NB4 (cell line): Measurements from ENCODE around the gene DGCR2.

Experiments used
- CTCF ChIP-seq: IDR thresholded peaks from one replicate; pipeline ENCODE4 v1.5.1; 2012; ENCODE audit warnings: low read depth, low read length
- MYC ChIP-seq: IDR thresholded peaks from 2 replicates; pipeline ENCODE4 v1.6.1; 2011; ENCODE audit warnings: low read depth, low read length
- POLR2A ChIP-seq: IDR thresholded peaks from 2 replicates; pipeline ENCODE4 v1.6.1; 2011; ENCODE audit warnings: mild to moderate bottlenecking; ENCODE audit not compliant: insufficient read length; ENCODE audit errors: extremely low read depth
- TF ChIP-seq, protein P1 (sequence below): IDR thresholded peaks from 2 replicates; pipeline ENCODE4 v1.6.1; 2011; ENCODE audit warnings: low read depth, low read length

DNA sequence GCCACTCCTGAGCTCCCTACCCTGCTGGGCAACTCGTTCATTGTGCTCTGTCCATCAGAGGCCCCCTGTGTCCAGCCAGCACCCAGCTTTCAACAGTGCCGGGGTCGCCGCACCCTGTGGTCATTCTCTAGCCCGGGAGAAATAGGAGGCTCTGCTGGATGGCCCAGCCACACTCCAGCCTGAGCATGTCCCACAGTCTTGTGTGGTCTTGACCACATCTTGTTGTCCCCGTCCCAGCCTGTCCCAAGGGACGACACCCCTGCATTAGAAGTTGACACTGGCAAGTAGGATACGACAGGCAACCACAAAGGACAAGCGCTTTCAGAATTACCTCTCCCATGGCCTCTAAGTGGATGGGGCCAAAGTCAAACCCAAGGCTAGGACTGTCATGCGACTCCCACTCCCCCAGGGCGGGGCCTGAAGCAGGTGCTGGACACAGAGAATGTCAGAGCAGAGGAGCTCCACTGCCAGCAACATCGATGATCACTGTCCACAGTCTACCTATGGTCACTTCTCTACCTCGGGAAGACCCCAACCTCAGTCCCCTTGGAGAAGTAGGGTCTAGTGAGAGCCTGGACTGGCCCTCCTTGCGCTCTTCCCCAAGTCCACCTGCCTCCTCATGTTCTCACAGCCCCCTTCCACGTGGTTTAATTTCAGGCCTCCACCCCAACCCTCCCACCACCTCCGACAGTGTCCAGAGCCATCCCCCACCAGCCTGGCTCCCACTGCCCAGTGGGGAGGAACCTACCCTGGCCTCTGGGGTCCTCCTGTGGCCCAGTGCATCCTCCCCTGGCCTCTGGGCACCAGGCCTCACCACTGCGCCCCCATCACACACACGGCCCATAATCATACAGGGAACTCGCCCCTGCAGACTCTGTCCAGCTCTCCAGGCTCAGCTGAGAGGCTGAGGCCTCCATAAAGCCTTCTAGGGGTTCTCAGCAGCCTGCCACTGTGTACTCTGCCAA lies 4.4 kb upstream of the DGCR2 start:
- TF ChIP-seq CTCF, result no peak
- TF ChIP-seq POLR2A, result no peak
- TF ChIP-seq, protein P1, sequence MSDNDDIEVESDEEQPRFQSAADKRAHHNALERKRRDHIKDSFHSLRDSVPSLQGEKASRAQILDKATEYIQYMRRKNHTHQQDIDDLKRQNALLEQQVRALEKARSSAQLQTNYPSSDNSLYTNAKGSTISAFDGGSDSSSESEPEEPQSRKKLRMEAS, result no peak
- TF ChIP-seq MYC, result no peak
